ENCODE data around the gene CDH16.

Gene CDH16

DNA sequence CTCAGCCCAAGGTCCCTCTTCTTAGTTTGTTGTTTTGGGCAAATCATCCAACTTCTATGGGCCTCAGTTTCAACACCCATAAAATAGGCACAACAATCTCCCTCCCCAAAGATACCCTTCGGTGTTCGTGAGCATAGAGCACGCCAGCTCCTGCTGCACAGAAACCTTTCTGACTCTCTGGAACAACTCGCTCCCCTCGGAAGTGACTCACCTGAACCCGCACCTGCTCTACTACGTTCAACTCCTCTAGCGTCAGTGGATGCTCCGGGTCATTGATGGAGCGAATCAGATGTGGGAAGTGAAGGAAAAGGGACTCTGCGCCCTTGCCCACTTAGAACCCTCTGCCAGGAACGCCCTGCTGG is 15.1 kb upstream of the CDH16 start:
- peak overlapping the region; percentile 97 for H3K4me3 ChIP-seq (ENCODE audit: low read depth, low read length)
- DNase-seq (ENCODE audit: low read depth), result no peak

DNA sequence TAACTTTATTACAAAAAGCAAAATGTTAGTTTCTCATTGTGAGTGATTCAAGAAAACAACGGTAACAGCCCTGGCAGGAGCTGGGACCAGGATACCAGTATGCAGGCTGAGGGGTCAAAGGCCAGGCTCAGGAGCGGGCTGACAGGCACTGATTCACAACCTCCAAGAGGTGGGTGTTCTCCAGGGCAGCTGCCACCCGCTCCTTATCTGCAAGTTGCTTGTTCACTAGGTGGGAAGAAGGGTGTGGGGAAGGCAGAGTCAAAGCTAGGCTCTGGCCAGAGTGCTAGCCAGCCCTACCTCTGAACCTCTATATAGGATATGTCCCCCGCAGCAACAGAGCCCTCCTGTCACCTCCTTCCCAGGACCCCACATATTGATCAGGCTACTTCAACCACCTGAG is 13.4 kb upstream of the CDH16 start:
- no peak for DNase-seq (ENCODE audit: low read depth)
- TF ChIP-seq, protein P1, sequence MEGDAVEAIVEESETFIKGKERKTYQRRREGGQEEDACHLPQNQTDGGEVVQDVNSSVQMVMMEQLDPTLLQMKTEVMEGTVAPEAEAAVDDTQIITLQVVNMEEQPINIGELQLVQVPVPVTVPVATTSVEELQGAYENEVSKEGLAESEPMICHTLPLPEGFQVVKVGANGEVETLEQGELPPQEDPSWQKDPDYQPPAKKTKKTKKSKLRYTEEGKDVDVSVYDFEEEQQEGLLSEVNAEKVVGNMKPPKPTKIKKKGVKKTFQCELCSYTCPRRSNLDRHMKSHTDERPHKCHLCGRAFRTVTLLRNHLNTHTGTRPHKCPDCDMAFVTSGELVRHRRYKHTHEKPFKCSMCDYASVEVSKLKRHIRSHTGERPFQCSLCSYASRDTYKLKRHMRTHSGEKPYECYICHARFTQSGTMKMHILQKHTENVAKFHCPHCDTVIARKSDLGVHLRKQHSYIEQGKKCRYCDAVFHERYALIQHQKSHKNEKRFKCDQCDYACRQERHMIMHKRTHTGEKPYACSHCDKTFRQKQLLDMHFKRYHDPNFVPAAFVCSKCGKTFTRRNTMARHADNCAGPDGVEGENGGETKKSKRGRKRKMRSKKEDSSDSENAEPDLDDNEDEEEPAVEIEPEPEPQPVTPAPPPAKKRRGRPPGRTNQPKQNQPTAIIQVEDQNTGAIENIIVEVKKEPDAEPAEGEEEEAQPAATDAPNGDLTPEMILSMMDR (IDR thresholded peaks at IDR 0.05; ENCODE audit: low read depth, low read length, missing control alignments), result no peak
- no peak overlapping the region for H3K4me3 ChIP-seq (ENCODE audit: low read depth, low read length)

More for the DNA sequence above, 15.1 kb upstream of the CDH16 start:
- TF ChIP-seq, protein P1 (IDR thresholded peaks at IDR 0.05; ENCODE audit: low read depth, low read length, missing control alignments), result no peak

DNA sequence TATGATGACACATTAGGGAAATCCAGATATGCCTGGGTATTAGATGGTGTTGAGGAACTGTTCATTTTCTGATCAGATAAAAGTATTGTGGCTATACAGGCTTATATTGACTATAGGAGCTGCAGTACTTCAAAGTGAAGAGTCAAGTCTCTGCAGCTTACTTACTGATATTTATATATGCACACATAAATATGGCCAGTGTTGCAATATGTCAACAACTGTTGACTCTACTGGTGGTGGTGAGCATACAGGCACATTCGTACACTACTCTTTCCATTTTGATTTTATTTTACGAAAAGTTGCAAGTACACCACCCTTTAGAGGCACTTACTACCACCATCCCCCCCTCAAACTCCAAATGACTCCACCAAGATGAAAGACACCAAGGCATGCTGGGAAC is 13.0 kb upstream of the CDH16 start:
- TF ChIP-seq, protein P1 (IDR thresholded peaks at IDR 0.05; ENCODE audit: low read depth, low read length, missing control alignments), result no peak
- no peak overlapping the region for H3K4me3 ChIP-seq (ENCODE audit: low read depth, low read length)
- no peak for DNase-seq (ENCODE audit: low read depth)

DNA sequence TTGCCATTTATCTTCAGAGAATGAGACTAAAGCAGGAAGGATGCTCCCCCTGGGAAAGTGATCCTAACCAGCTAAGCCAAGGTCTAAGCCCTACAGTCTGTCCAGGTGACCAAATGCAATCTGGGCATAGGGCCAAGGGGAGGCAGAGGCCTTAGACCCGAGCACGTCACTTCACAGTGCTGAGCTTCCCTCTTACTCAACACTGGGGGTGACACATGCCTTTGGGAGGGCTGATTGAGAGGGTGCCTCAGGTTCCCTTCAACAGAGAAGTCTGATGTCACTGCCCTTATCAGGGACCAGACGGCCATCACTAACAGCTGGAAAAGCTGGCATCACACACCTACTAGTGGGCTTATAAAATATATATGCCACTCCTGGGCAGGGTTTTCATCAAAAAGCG is 11.5 kb upstream of the CDH16 start:
- no peak for DNase-seq (ENCODE audit: low read depth)
- TF ChIP-seq, protein P1 (IDR thresholded peaks at IDR 0.05; ENCODE audit: low read depth, low read length, missing control alignments), result no peak

DNA sequence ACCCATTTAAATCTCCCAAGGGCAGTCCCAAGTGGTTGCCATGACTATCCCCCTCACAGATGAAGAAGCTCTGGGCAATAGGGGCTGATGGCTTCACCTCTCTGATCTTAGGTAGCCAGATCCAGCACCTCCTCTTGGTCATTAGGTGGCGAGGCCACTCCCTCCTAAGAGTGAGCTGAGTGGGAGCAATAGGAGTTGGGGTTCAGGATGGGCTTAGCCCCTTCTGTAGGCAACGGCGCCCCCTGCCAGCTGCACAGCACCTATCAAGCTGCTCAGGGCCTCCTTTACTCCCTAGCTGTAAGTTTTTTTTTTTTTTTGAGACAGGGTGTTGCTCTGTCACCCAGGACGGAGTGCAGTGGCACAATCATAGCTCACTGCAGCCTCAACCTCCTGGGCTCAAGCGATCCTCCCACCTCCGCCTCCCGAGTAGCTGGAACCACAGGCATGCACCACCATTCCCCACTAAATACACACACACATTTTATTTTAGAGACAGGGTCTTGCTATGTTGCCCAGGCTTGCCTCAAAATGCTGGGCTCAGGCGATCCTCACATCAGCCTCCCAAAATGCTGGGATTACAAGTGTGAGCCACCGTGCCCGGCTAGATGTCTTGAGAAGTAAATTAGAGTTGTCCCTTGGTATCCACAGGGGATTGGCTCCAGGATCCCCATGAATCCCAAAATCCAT is 10.2 kb upstream of the CDH16 start:
- DNase-seq (ENCODE audit: low read depth), result no peak
- H3K4me3 ChIP-seq (ENCODE audit: low read depth, low read length), result no peak overlapping the region
- TF ChIP-seq, protein P1 (IDR thresholded peaks at IDR 0.05; ENCODE audit: low read depth, low read length, missing control alignments), result peak; percentile 36

More for the DNA sequence above, 11.5 kb upstream of the CDH16 start:
- no peak overlapping the region for H3K4me3 ChIP-seq (ENCODE audit: low read depth, low read length)

DNA sequence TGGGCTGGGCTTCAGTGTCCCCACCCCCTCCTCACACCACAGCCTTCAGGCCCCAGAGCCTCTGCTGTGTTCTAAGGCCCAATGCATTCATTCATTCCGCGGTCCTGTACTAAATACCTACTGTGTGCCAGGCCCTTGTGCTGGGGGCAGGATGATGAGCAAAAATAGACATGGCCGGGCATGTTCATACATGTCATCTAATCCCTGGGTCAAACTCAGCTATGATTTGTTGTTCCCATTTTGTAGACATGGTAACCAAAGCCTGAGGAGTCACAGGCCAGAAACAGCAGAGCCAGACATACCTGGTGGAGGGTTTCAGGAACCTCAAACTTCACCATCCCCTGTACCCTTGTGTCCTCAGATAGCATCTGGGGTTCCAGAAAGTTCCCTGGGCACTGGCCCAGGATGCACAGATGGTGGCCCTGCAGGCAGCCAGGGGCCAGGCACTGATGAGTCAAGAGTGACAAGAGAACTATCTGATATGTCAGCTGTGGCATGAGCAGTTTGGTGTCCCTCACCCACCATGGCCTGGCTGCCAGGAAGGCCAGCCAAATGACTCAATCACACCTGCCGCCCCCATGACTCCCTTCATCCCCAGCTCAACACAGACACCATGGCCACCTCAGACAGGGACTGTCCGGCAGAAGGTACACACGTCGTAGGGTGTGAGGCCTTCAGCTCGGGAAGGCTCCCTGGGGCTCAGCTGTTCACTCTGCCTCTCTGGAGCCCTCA is 9.4 kb upstream of the CDH16 start:
- TF ChIP-seq, protein P1 (IDR thresholded peaks at IDR 0.05; ENCODE audit: low read depth, low read length, missing control alignments), result no peak
- no peak for DNase-seq (ENCODE audit: low read depth)
- H3K4me3 ChIP-seq (ENCODE audit: low read depth, low read length), result no peak overlapping the region
